COR-L47 (cell line): ENCODE results near the gene AKAP1.

ENCODE experiments used
- DNase-seq: peaks from one replicate; lab custom pipeline; 2025; lab: John Stamatoyannopoulos, UW

AKAP1 gene

GRCh38 chr17:57165754-57166153 is 80.7 kb downstream of the AKAP1 start:
- DNase-seq, result no peak

GRCh38 chr17:57166803-57167202 is 81.8 kb downstream of the AKAP1 start:
- DNase-seq, result no peak

GRCh38 chr17:57168695-57169094 is 83.6 kb downstream of the AKAP1 start:
- DNase-seq, result no peak

GRCh38 chr17:57170866-57171265 is 85.8 kb downstream of the AKAP1 start:
- no peak for DNase-seq
